ENCODE measurements around the gene WNT9B.
"Not testable (repeated sequence)": the region's sequence is repeated elsewhere in the genome, so short reads cannot be mapped to it uniquely, and the experiment has no call there.

The WNT9B gene

DNA sequence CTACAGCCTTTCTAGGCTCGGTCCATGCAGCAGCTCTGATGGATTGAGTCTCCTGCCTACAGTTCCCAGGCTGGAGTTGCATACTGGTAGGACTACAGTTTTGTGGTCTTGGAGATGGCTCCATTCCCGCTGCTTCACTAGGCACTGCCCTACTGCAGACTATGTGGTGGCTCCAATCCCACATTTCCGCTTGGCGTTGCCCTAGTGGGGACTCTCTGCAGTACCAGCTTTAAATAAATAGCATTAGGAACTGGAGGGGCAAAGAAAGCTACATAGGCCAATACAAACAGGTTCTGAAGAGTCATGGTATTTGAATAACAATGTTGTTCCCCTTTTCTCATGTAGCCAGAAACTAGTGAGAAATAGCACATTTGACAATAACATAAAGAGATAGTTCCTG lies 66.1 kb downstream of the WNT9B start:
- Histone ChIP-seq H3K27ac (ENCODE audit: low read depth, low read length) (no peak overlapping the region), H3K9ac (ENCODE audit: low read length) (no peak overlapping the region), H3K4me2 (ENCODE audit: low read depth, low read length, poor library complexity, severe bottlenecking) (no peak overlapping the region), H2AFZ (ENCODE audit: low read depth, low read length, severe bottlenecking) (no peak overlapping the region), H3K79me2 (ENCODE audit: insufficient read depth, low read length) (no peaks in the 10 kb centered on the region), H3K27me3 (ENCODE audit: low read length) (no peaks in the 10 kb centered on the region), H3K36me3 (ENCODE audit: low read length) (no peaks in the 10 kb centered on the region), H3K9me2 (replicated peaks; ENCODE audit: insufficient read depth, low read length) (no peaks in the 10 kb centered on the region), H3F3A (ENCODE audit: insufficient read depth) (no peaks in the 10 kb centered on the region), H3K4me3 (ENCODE audit: insufficient read depth, low read length, poor library complexity, severe bottlenecking) (no peak overlapping the region), H3K9me3 (ENCODE audit: insufficient read depth, low read length) (no peaks in the 10 kb centered on the region), H4K20me1 (ENCODE audit: low read depth, low read length) (no peaks in the 10 kb centered on the region)
- TF ChIP-seq EZH2phosphoT487 (conservative IDR thresholded peaks at IDR 0.05; ENCODE audit: low read length) = no peak
- TF ChIP-seq, protein P1, sequence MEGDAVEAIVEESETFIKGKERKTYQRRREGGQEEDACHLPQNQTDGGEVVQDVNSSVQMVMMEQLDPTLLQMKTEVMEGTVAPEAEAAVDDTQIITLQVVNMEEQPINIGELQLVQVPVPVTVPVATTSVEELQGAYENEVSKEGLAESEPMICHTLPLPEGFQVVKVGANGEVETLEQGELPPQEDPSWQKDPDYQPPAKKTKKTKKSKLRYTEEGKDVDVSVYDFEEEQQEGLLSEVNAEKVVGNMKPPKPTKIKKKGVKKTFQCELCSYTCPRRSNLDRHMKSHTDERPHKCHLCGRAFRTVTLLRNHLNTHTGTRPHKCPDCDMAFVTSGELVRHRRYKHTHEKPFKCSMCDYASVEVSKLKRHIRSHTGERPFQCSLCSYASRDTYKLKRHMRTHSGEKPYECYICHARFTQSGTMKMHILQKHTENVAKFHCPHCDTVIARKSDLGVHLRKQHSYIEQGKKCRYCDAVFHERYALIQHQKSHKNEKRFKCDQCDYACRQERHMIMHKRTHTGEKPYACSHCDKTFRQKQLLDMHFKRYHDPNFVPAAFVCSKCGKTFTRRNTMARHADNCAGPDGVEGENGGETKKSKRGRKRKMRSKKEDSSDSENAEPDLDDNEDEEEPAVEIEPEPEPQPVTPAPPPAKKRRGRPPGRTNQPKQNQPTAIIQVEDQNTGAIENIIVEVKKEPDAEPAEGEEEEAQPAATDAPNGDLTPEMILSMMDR (IDR thresholded peaks at IDR 0.05; ENCODE audit: insufficient read depth, low read length, poor library complexity, severe bottlenecking) = no peak

DNA sequence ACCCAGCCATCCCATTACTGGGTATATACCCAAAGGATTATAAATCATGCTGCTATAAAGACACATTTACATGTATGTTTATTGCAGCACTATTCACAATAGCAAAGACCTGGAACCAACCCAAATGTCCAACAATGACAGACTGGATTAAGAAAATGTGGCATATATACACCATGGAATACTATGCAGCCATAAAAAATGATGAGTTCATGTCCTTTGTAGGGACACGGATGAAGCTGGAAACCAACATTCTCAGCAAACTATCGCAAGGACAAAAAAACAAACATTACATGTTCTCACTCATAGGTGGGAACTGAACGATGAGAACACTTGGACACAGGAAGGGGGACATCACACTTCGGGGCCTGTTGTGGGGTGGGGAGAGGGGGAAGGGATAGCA lies 70.6 kb downstream of the WNT9B start:
- Histone ChIP-seq H3K4me2 (ENCODE audit: low read depth, low read length, poor library complexity, severe bottlenecking) (peak overlapping the region; percentile 90), H3K79me2 (ENCODE audit: insufficient read depth, low read length) (peaks cover 40% of the 10 kb centered on the region), H3K4me3 (ENCODE audit: insufficient read depth, low read length, poor library complexity, severe bottlenecking) (peak overlapping the region; percentile 92)
- H3K9ac ChIP-seq (ENCODE audit: low read length); H3K27ac ChIP-seq (ENCODE audit: low read depth, low read length); H2AFZ ChIP-seq (ENCODE audit: low read depth, low read length, severe bottlenecking); H3K36me3 ChIP-seq (ENCODE audit: low read length); H3K9me3 ChIP-seq (ENCODE audit: insufficient read depth, low read length); H3K9me2 ChIP-seq (replicated peaks; ENCODE audit: insufficient read depth, low read length); H4K20me1 ChIP-seq (ENCODE audit: low read depth, low read length); H3F3A ChIP-seq (ENCODE audit: insufficient read depth); H3K27me3 ChIP-seq (ENCODE audit: low read length): not testable (repeated sequence)

- Histone ChIP-seq H4K20me1 (ENCODE audit: low read depth, low read length) (no peaks in the 10 kb centered on the region), H3K9ac (ENCODE audit: low read length) (peak overlapping the region; percentile 91), H3K27ac (ENCODE audit: low read depth, low read length) (peak overlapping the region; percentile 84), H3K79me2 (ENCODE audit: insufficient read depth, low read length) (peaks cover 44% of the 10 kb centered on the region), H3K4me3 (ENCODE audit: insufficient read depth, low read length, poor library complexity, severe bottlenecking) (peak overlapping the region; percentile 92), H3F3A (ENCODE audit: insufficient read depth) (no peaks in the 10 kb centered on the region), H2AFZ (ENCODE audit: low read depth, low read length, severe bottlenecking) (peak overlapping the region; percentile 91), H3K9me3 (ENCODE audit: insufficient read depth, low read length) (no peaks in the 10 kb centered on the region), H3K27me3 (ENCODE audit: low read length) (no peaks in the 10 kb centered on the region), H3K36me3 (ENCODE audit: low read length) (no peaks in the 10 kb centered on the region), H3K4me2 (ENCODE audit: low read depth, low read length, poor library complexity, severe bottlenecking) (peak overlapping the region; percentile 90), H3K9me2 (replicated peaks; ENCODE audit: insufficient read depth, low read length) (no peaks in the 10 kb centered on the region)
- TF ChIP-seq EZH2phosphoT487 (conservative IDR thresholded peaks at IDR 0.05; ENCODE audit: low read length) = no peak
- TF ChIP-seq, protein P1 (IDR thresholded peaks at IDR 0.05; ENCODE audit: insufficient read depth, low read length, poor library complexity, severe bottlenecking) = no peak
Measured at GRCh38 chr17:46922487-46922803, 71.1 kb downstream of the WNT9B start.

- Histone ChIP-seq H3K4me3 (ENCODE audit: insufficient read depth, low read length, poor library complexity, severe bottlenecking) (peak within 1 kb of the TSS; percentile 92), H3K36me3 (ENCODE audit: low read length) (no peaks in the 10 kb centered on the region), H3K27ac (ENCODE audit: low read depth, low read length) (peak within 1 kb of the TSS; percentile 84), H3K4me2 (ENCODE audit: low read depth, low read length, poor library complexity, severe bottlenecking) (peak within 1 kb of the TSS; percentile 90), H3K9ac (ENCODE audit: low read length) (peak within 1 kb of the TSS; percentile 91), H3K79me2 (ENCODE audit: insufficient read depth, low read length) (peaks cover 50% of the 10 kb centered on the region), H3K9me3 (ENCODE audit: insufficient read depth, low read length) (no peaks in the 10 kb centered on the region), H3F3A (ENCODE audit: insufficient read depth) (no peaks in the 10 kb centered on the region), H4K20me1 (ENCODE audit: low read depth, low read length) (no peaks in the 10 kb centered on the region), H2AFZ (ENCODE audit: low read depth, low read length, severe bottlenecking) (peak within 1 kb of the TSS; percentile 91), H3K27me3 (ENCODE audit: low read length) (no peaks in the 10 kb centered on the region), H3K9me2 (replicated peaks; ENCODE audit: insufficient read depth, low read length) (no peaks in the 10 kb centered on the region)
- TF ChIP-seq, protein P1 (IDR thresholded peaks at IDR 0.05; ENCODE audit: insufficient read depth, low read length, poor library complexity, severe bottlenecking) = no peak
- TF ChIP-seq EZH2phosphoT487 (conservative IDR thresholded peaks at IDR 0.05; ENCODE audit: low read length) = no peak
Measured at GRCh38 chr17:46922804-46923635, 71.6 kb downstream of the WNT9B start, which contains the start of gene GOSR2. TSS of gene GOSR2 (plus strand) at chr17:46923160. CDS start at chr17:46923193, 33 bp downstream.
